HG03045 (cell line): ENCODE data around the gene ZNF407.

Source experiments
- ATAC-seq: cut with Tn5 transposase; IDR thresholded peaks from one replicate; pipeline ENCODE4 v1.9.1; 2021; ENCODE audit warnings: mild to moderate bottlenecking, moderate library complexity; ENCODE audit not compliant: unreplicated experiment

ZNF407 gene

GRCh38 chr18:74669136-74669798 is 71.6 kb downstream of the ZNF407 start:
- no peak for ATAC-seq

- no peak for ATAC-seq
Measured at GRCh38 chr18:74672371-74672770, 74.7 kb downstream of the ZNF407 start.

GRCh38 chr18:74674487-74674886 is 76.8 kb downstream of the ZNF407 start:
- ATAC-seq, result no peak

GRCh38 chr18:74679006-74679678 is 81.5 kb downstream of the ZNF407 start:
- ATAC-seq, result no peak

- no peak for ATAC-seq
Measured at GRCh38 chr18:74679679-74680076, 82.0 kb downstream of the ZNF407 start.

GRCh38 chr18:74682141-74682990 is 84.7 kb downstream of the ZNF407 start:
- ATAC-seq, result no peak

- no peak for ATAC-seq
Measured at GRCh38 chr18:74682991-74683297, 85.3 kb downstream of the ZNF407 start.

- no peak for ATAC-seq
Measured at GRCh38 chr18:74683573-74683972, 85.9 kb downstream of the ZNF407 start.

- ATAC-seq, result no peak
Measured at GRCh38 chr18:74689251-74689650, 91.6 kb downstream of the ZNF407 start.

GRCh38 chr18:74692367-74693013 is 94.8 kb downstream of the ZNF407 start:
- ATAC-seq, result no peak

- no peak for ATAC-seq
Measured at GRCh38 chr18:74694436-74694835, 96.8 kb downstream of the ZNF407 start.

- no peak for ATAC-seq
Measured at GRCh38 chr18:74695170-74695569, 97.5 kb downstream of the ZNF407 start.

GRCh38 chr18:74698881-74699280 is 101.2 kb downstream of the ZNF407 start:
- no peak for ATAC-seq

GRCh38 chr18:74699455-74699854 is 101.8 kb downstream of the ZNF407 start:
- no peak for ATAC-seq

GRCh38 chr18:74702950-74703349 is 105.3 kb downstream of the ZNF407 start:
- ATAC-seq, result no peak

- ATAC-seq, result no peak
Measured at GRCh38 chr18:74708169-74708568, 110.5 kb downstream of the ZNF407 start.

GRCh38 chr18:74709452-74709851 is 111.8 kb downstream of the ZNF407 start:
- no peak for ATAC-seq

- ATAC-seq, result no peak
Measured at GRCh38 chr18:74714120-74714519, 116.5 kb downstream of the ZNF407 start.

GRCh38 chr18:74714791-74715190 is 117.1 kb downstream of the ZNF407 start:
- ATAC-seq, result no peak

- ATAC-seq, result no peak
Measured at GRCh38 chr18:74715306-74715705, 117.6 kb downstream of the ZNF407 start.
